Stimulated activated CD4-positive, alpha-beta T cell treated with anti-CD3 and anti-CD28 coated beads, TNF-alpha, amount 100 ng/mL, for 24 hours (primary cell): Measurements from ENCODE around the gene PFDN6.
"Not testable (repeated sequence)": the region's sequence is repeated elsewhere in the genome, so short reads cannot be mapped to it uniquely, and the experiment has no call there.

Experiments
- DNase-seq, 3 experiments: peaks; one replicate each; pipeline ENCODE4 v3.0.0-alpha.2; 2020; ENCODE audit warnings: low read depth in 3 of 3

The PFDN6 gene

DNA sequence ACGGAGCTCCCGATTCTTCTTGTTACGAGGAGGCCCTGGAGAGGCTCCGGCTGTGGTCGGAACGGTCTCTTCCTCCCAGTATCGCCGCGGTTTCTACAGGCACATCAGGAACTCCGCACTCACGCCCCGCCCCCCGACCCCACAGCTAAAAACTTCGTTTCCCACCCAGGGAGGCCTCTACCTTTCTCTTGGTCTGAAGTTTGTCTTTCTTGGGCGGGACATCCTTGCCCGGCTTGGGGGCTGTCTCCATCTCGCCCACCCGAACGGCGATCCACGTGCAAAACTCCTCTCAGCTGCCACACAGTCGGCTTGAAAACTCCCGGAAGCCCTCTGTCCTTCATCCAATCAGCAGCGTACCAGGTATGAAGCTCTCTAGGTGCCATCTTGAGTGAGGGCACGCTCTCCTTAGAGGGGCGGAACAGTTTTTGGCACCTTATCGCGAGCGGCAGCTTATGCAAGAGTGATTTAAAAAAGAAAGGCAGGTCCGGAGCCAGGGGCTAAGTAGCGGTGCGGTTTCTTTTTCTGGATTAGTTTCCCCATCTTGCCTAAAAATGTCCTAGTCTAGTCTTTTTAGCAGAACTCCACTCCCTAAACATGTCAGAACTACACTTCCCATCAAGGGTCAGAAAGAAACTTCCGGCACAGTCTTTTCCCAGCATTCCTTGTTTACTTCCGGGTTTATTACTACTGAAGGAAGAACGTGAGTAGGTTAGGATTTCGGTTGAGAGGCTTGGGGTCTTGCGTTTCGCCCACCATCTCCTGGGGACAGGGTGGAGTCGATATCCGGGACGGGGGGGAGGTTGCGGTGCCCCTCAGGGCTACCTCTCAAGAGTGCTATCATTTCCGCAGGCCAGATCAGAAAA, at the start of gene PFDN6, which contains the start of gene WDR46:
Gene PFDN6 (plus strand): TSS at position 681 of the 863 bp plus-strand sequence. CDS start 256 bp downstream, outside the sequence.
Gene WDR46 (minus strand): TSS at position 319 of the 863 bp plus-strand sequence. CDS start 69 bp downstream, at position 250.
- DNase-seq = peak; percentile 58 to 75 (median 69)

DNA sequence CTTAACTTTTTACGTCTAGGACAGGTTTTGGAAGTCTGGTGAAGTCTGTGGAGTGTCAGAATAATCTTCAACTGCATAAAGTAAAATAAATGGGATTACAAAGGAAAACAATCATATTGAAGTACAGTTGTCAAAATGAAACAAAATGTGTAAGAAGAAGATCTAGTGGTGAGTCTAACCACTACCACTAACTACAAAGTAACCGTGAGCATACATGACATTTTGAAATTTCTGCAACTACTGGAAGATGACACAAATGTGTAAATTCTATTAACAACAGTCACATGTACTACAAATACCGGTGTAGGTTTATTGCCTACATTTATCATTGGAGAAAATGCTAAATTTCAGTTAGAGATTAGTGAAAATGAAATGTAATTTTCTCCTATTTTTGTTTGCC, 47.4 kb upstream of the PFDN6 start:
- no peak for DNase-seq

DNA sequence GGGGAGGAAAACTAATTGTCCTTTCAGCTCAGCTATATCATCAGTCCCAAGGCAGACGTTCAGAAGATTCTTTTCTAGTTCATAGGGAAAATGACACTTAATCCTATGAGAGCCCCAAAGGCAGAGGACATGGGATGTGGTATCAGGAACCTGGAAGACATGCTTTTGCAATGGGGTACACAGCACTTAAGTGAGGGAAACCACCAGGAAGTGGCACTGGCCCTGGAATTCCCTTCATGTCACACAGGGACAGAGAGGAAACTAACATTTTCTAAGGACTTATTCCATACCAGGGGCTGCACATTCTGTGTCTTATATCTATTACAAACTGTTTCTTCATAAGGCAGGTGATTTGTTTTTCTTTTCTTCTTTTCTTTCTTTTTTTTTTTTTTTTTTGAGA, 45.9 kb upstream of the PFDN6 start:
- no peak for DNase-seq

DNA sequence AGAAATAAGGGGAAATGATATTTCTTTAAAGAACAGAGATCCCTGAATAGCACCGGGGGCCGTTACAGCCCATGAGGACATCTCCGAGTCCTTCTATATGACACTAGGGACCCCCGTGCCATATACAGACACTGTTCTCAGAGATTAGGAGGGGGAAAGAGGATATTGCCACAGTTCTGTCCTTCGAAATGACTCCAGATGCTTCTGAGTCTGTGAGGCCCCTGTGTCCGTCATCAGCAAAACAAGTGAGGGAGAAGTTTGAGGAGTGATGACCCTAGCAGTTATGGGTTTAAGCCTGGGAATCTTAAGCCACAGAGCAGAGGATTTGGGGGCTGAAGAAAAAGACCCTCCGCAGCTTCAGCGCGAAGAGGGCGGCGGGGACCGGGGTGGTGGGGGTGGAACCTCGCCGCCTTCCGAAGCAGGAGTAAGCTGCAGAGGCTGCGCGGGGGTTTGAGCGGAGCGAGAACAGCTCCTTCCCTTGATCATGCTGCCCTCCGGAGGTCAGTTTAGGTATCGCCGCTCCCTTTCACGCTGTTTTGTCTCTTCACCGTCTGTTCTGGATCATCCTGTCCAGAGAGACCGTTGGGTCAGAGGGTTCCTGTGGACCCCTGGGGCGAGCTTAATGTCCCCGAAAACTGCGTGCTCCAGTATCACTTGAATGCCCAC, 41.3 kb upstream of the PFDN6 start:
- peak; percentile 83 to 93 (median 85) for DNase-seq

DNA sequence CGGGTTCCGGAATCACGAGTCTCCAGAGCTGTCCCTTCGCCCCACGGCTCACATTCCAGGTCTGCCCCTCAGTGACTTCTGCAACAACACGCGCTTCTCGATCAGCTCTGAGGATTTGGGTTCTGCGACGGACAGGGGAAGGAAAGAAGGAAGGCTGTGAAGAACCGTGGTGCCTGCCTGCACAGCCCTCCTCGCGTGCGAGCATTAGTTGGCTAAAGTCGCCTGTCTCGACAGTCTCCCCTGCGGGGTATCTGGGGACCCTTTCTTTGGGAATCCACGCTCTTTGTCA, 40.8 kb upstream of the PFDN6 start:
- DNase-seq = no peak

DNA sequence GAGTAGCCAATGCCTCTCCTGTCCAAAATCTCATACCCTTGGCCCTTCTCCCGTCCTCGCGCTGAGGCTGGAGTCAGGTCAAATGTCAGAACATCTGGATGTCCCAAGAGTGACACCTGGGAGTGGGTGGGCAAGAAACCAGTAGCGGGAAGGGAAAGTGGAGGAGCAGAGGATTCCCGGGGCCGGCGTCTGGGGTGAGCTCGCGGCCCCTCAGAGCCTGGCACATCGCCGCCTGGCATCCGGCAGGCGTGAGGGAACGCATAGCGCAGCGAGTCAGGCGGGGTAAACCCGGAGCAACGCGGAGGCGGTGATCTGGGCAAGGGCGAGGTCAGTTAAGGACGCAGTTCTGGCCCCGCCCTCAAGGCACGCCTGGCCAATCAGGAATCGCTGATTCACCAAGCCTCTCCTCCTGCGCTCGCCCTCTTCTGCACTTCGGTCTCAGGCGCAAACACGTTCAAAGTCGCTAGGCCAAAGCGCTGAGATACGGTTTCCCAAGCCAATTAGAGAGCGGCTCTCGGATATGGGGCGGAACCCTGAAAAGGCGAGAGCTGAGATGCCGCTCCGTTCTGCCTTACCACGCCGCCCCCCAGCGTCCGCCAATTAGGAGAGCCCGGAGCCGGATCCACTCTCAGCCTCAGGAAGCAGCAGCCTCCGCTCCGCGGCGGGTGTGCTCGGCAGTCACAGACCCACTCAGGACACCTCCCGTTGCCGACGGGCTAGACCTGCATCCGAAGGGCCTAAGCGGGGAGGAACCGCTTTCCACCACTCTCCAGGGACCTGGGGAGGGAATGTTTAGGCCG, 40.3 kb upstream of the PFDN6 start:
- DNase-seq = peak; percentile 88 to 97 (median 92)

DNA sequence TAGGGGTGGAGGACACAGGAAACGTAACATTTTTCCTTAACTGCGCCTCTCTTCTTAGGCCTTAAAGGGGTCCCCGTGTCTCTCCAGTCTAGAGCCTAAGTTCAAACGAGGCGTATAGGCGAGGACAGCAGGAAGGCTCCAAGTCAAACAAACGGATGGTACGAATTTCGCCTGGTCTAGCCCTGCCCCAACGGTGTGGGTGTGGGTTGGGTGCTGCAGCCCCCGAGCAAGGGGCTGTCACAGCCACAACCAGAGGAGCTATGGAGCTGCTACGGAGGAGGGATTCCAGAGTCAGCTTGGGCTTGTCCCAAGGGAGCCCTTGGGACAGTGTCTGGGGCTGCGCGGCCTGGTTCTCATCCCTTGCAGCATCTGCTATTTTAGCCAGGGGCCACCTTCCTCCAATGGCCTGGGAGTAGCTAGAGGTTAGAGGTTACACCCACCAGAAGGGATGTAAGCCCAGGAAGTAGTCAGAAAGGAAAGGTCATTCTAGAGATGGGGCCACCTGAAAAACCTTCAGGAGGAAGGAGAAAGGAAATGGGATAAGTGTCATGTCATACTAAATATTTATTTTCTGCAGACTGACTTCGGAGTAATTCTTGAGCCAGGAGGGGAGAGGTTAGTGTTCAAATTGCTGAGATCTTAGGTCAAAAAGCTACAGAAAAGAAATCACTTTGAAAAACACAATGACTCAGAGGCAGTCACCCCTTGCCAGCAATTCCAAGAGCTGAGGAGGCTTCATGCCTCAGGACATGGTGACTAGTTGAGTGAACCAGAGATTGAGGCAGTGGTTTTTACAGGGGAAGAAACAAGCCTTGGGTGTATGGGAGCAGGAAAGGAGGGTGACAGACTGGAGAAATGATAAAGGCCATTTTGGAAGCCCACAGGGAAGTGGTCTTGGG, 39.4 kb upstream of the PFDN6 start:
- DNase-seq = no peak

DNA sequence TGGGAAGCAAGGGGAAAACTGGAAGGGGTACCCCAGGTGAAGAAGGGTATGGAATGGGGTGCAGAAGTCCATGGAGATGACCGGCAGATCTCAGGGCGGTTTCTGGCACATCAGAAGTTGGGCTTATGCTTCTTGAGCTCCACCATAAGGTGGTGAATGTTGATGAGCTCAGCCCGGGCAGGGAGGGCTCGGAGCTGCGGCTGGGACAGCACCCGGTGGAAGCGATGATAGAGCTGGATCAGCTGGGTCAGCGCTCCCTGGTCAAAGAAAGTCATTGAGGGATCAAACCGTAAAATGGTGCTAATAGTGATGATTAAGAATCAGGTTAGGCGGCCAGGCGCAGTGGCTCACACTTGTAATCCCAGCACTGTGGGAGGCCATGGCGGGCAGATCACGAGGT, 38.7 kb upstream of the PFDN6 start:
- DNase-seq = no peak

DNA sequence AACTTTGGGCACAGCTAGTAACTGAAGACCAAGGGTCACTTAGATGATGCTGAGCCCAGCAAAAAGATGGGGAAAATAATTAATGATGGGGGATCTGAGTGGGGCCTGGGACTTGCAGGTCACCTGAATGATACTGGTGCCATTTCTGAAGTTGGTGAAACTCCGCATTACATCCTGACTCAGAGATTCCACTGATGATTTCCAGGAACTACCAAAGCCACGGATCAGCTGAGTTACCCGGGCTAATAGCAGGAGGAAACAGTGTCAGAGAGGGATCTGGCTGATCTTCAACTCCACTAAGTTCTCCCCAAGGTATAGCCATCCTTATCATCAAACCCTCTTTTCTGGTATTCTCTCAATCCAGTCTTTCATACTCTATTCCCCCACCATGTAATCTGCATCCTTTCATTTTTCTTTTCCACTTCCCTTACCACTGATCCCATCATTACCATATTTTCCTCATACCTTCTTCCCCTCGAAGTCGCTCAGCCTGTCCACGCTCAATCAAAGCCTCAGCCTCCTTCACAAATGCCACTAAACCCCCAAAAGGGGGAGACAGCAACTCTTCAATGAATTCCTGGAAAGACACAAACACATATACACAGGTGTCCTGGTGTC, 37.9 kb upstream of the PFDN6 start:
- DNase-seq = no peak

DNA sequence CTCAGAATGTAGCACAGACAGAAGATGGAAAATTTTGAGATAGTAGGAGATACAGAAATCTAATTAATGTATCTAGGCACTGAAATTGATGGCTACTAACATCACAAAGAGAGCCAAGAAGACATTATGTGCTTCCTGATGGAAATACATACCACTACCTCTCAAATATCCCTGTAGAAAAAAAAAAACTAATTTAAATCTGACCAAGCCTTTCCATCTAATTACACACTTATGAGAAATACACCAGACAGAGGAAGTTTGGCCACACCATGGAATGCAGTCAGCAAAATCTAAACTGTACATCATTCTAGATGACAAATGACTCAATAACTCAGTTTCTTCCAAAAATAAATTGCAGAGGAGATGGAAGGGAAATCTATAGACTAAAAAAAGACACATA, 36.6 kb upstream of the PFDN6 start:
- no peak for DNase-seq

DNA sequence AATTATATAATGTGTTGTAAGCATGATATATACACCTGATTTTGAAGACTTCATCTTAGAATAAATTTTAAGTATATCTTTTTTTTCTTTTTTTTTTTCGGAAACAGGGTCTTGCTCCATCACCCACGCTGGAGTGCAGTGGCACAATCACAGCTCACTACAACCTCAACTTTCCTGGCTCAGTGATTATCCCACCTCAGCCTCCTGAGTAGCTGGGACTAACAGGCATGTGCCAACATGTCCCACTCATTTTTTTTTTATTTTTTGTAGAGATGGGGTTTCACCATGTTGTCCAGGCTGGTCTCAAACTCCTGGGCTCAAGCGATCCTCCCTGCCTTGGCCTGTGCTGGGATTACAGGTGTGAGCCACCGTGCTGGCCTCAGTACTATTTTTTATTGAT, 34.8 kb upstream of the PFDN6 start:
- DNase-seq = no peak

DNA sequence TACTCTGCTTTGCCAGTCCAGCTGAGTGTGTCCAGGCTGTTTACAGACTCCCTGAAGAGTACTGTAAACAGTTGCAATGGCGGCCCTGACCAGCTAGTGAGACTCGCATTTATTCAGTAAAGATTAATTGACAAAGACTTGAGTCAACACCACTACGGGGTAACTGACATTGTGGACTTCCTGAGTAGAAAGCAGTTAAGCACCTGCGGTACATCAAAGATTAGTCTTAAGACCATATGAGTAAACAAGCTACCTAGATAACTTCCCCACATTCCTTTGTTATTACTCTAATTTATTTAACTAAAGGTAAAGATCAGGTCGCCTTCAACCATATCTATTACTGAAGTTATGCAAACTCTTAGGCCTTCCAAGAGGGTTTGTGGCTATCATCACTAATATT, 30.4 kb upstream of the PFDN6 start:
- DNase-seq = no peak

DNA sequence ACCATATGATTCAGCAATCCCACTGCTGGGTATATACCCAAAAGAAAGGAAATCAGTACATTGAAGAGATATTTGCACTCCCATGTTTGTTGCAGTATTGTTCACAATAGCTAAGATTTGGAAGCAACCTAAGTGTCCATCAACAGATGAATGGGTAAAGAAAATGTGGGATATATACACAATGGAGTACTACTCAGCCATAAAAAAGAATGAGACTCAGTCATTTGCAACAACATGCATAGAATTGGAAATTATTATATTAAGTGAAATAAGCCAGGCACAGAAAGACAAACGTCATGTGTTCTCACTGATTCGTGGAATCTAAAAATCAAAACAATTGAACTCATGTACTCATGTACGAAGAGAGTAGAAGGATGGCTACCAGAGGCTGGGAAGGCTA, 26.9 kb upstream of the PFDN6 start:
- not testable (repeated sequence) for DNase-seq

DNA sequence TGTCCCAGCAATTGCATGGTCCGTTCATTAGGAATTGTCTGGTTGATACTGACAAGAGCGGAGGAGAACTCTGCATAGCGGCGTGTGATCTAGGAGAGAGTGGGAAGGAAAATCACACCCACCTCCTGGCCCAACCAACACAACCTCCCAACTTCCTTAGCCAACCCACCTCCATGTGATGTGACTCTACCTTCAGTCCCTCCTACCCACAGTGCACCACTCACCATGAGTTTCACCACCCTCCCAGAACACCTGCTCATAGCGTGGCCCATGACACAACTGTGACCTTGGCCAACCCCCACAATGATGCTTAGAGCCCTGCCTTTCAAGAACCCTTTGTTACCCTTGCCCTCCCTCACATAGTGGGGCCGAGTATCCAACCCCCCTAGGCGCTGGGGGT, 25.4 kb upstream of the PFDN6 start:
- no peak for DNase-seq

DNA sequence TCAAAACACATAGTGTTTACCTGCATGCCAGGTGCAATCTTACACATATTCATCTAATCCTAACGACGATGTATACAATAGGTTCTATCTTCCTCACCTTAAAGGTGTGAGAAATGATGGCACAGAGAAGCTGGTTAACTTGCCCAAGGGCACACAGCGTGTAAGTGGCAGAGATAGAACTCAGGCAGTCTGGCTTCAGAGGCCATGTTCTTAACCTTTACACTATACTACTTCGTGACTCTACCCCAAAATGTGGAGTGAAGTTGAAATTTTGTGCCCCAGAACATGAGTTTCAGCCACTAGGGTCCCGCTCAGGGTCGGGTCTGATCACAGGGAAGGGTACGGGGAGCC, 18.3 kb upstream of the PFDN6 start:
- DNase-seq = no peak

DNA sequence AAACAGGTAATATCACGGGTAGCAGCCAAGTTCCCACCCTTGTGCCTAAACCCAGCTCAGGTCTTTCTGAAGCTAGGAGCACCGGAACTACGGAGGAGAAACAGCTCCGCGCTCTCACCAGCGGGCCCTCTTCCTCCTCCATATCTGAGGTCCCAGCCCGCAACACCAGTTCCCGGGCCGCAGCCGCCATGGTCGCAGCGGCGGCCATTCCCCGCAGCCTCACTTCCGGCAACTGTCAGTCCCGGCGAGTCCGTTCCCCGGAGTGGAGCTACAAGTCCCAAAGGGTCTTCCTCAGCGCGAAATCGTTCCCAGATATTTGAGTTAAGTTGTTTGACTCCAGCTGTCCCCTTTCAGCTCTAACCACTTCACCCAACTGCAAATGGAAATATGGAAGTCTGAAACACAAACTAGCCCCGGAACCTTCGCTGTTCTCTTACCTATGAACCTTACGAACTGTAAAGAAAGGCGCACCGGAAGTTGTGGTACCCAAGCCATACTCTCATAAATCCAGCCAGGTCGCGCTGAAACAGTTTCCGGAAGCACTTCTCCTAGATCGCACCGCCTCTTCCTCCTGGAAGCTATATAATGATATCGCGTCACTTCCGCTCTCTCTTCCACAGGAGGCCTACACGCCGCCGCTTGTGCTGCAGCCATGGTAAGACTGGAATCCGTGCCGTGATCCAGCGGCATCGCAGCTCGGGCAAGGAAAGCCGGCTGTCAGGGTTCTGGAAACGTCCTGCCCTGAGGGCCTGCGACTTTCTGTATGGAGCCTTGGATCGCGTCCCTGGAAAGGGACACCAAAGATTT, 17.7 kb upstream of the PFDN6 start, which contains the start of the genes RPS18 and VPS52:
Gene RPS18 (plus strand): TSS at position 608 of the 807 bp plus-strand sequence. CDS start 45 bp downstream, at position 653.
Gene VPS52 (minus strand): TSS at position 409 of the 807 bp plus-strand sequence. CDS start 201 bp downstream, at position 208.
- peak; percentile 78 to 90 (median 86) for DNase-seq

DNA sequence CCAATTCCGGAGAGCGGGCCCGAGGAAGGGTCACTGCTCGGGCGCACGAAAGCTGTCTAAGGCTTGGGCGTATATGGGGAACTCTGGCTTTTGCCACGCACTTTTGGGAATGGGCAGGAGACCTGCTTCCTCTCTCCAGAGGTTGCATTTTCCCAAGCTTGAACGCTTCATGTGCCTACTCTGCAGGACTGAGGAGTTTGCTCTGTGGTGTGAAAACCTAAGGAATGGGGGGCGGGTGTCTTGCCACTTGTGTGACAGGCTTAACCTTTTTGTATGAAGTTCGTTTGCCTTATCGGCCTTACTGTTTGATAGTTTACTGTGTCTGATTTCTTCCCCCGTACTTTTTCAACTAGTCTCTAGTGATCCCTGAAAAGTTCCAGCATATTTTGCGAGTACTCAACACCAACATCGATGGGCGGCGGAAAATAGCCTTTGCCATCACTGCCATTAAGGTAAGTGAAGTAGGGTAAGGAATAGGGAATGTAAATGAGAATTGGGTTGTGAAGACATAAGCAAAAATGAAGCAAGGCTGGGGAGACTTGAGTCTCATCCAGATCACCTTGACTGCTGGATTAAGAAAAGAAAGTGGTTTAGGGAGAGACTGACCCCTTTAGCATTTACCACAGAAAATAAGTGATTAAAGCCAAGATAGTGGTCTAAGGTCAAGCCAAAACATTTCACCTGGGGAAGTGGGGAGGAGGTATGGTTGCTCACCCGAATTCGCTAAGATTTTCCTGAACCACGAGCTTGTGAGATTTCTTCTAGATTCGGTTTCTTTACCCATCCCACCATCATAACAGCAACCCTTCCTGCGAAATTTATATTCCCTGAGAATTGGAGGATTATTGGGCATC, 16.9 kb upstream of the PFDN6 start:
- no peak for DNase-seq

DNA sequence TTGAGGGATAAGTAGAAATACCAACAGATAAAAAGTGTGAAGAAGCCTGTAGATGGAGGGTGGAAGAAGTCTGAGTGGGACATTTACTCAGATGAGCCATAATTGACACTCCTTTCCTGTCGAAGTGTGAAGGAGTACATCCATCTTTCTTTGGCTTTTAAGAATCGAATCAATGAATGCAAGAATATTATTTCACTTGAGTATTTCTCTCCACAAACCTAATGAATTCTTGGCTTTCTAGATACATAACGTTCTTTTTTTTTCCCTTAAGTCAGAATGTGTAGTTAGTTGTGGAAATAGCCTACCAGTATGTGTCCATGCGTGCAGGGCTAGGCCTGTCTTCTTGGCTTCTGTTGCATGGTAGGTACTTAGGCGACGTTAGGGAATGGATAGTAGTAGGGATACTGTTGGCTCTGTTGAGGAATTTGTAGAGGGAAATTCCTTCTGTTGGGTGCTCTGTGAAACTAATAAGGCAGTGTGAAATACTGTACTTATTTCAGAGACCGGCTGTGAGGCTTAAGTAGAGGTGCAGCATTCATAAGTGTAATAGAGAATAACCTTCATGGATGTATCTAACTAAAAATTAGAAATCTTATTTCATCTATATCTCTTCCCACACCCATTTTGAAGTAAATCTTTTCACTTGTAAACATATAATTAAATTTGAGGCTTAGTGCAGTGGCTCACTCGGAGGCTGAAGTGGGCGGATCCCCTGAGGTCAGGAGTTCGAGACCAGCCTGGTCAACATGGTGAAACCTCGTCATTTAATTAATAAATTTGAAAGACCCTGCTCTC, 16.1 kb upstream of the PFDN6 start:
- DNase-seq = no peak
